H1 (cell line): ENCODE measurements around the gene HMCN1. TPM values are rescaled to one million over a fixed set of nuclear protein-coding genes. Genes with fewer than 3 reads are reported as not detected.

Experiments used
- CTCF ChIA-PET: fragments of 300-600 bp; sonication (Branson Sonifier 250); formaldehyde crosslinking; loops from one replicate; lab custom pipeline; 2021; ENCODE audit not compliant: partially characterized antibody; lab: Charles Lee
- POLR2A ChIA-PET: fragments of 300-600 bp; sonication (Branson Sonifier 250); formaldehyde crosslinking; loops from one replicate; lab custom pipeline; 2021; ENCODE audit warnings: inconsistent platforms; ENCODE audit not compliant: partially characterized antibody; lab: Charles Lee
- DNase-seq, 2 experiments: peaks; one replicate each; pipeline versions ENCODE4 v3.0.0 to v3.0.0-alpha.2; 2010 to 2022; ENCODE audit warnings: low spot score in 2 of 2, low read depth in 1 of 2, mixed read lengths in 1 of 2
- FAIRE-seq: peaks from 2 replicates; lab custom pipeline; 2011; peaks lifted over from hg19 to GRCh38; lab: Jason Lieb, UNC
- H2AFZ ChIP-seq: 2 replicates; pipeline ENCODE4 v1.8.1; 2012; ENCODE audit warnings: low read length, inconsistent platforms
- H2AK5ac ChIP-seq: 2 replicates; pipeline ENCODE4 v1.6.1; 2013; ENCODE audit warnings: low read depth, low read length
- H2BK120ac ChIP-seq: replicated peaks from 2 replicates; pipeline ENCODE3; 2013; ENCODE audit warnings: low read depth, low read length, inconsistent platforms
- H2BK12ac ChIP-seq: 2 replicates; pipeline ENCODE4 v1.6.1; 2013; ENCODE audit warnings: low read depth, low read length
- H2BK15ac ChIP-seq: 2 replicates; pipeline ENCODE4 v1.6.1; 2013; ENCODE audit warnings: low read length
- H2BK20ac ChIP-seq: 2 replicates; pipeline ENCODE4 v1.6.1; 2013; ENCODE audit warnings: low read length
- H2BK5ac ChIP-seq: 2 replicates; pipeline ENCODE4 v1.6.1; 2013; ENCODE audit warnings: low read depth, low read length
- H3K14ac ChIP-seq: 2 replicates; pipeline ENCODE4 v1.6.1; 2013; ENCODE audit warnings: inconsistent platforms; ENCODE audit not compliant: insufficient read length
- H3K18ac ChIP-seq: 2 replicates; pipeline ENCODE4 v1.6.1; 2013; ENCODE audit warnings: low read length; ENCODE audit errors: extremely low read depth
- H3K23ac ChIP-seq: 2 replicates; pipeline ENCODE4 v1.6.1; 2013; ENCODE audit warnings: inconsistent platforms; ENCODE audit not compliant: insufficient read length
- H3K23me2 ChIP-seq: 2 replicates; pipeline ENCODE4 v1.6.1; 2013; ENCODE audit warnings: low read depth, low read length
- H3K27ac ChIP-seq: 2 replicates; pipeline ENCODE4 v1.6.1; 2011; ENCODE audit warnings: low read depth, low read length, inconsistent platforms
- H3K27me3 ChIP-seq, 4 experiments: replicated peaks in 1 of 4; 1 replicate in 1 of 4; 2 replicates in 3 of 4; pipeline versions ENCODE4 v1.6.1 to v1.8.1; 2011 to 2013; ENCODE audit warnings: low read length in 3 of 4, mild to moderate bottlenecking in 3 of 4, inconsistent platforms in 2 of 4, mixed read lengths in 2 of 4, moderate library complexity in 1 of 4; ENCODE audit not compliant: control insufficient read depth in 3 of 4, insufficient read depth in 3 of 4; ENCODE audit errors: extremely low read depth in 1 of 4
- H3K36me3 ChIP-seq, 4 experiments: 2 replicates each; pipeline versions ENCODE4 v1.6.1 to v1.8.1; 2011 to 2013; ENCODE audit warnings: mild to moderate bottlenecking in 4 of 4, low read length in 3 of 4, moderate library complexity in 2 of 4, control low read depth in 1 of 4, inconsistent platforms in 1 of 4; ENCODE audit not compliant: insufficient read depth in 4 of 4, control insufficient read depth in 2 of 4
- H3K4ac ChIP-seq: replicated peaks from 2 replicates; pipeline ENCODE3; 2013; ENCODE audit warnings: low read length, low read depth, mixed read lengths, inconsistent platforms; ENCODE audit not compliant: insufficient read length
- H3K4me1 ChIP-seq, 4 experiments: replicated peaks in 1 of 4; 1 replicate in 1 of 4; 2 replicates in 3 of 4; pipeline versions ENCODE4 v1.6.1 to v1.8.1; 2011 to 2013; ENCODE audit warnings: low read length in 3 of 4, inconsistent platforms in 2 of 4, mixed read lengths in 1 of 4; ENCODE audit not compliant: insufficient read depth in 4 of 4, control insufficient read depth in 3 of 4
- H3K4me2 ChIP-seq, 2 experiments: 2 replicates each; pipeline versions ENCODE4 v1.6.1 to v1.8.1; 2011 to 2013; ENCODE audit warnings: low read depth in 2 of 2, low read length in 2 of 2, control low read depth in 1 of 2, inconsistent platforms in 1 of 2, mild to moderate bottlenecking in 1 of 2; ENCODE audit not compliant: insufficient read depth in 1 of 2
- H3K4me3 ChIP-seq, 4 experiments: fragments of 200-600, 300-600 bp in 1 of 4; sonication (generic), shearing (Covaris generic), sonication (Bioruptor Twin) in 1 of 4; 2 replicates each; pipeline versions ENCODE4 v1.5.1 to v1.8.1; 2011 to 2016; ENCODE audit warnings: low read length in 4 of 4, low read depth in 3 of 4, control low read depth in 2 of 4, inconsistent platforms in 2 of 4, mild to moderate bottlenecking in 2 of 4, mixed read lengths in 1 of 4, moderate library complexity in 1 of 4; ENCODE audit not compliant: insufficient read depth in 2 of 4; ENCODE audit errors: extremely low read depth in 1 of 4
- H3K56ac ChIP-seq: replicated peaks from 2 replicates; pipeline ENCODE3; 2013; ENCODE audit warnings: low read depth, mild to moderate bottlenecking, mixed read lengths, low read length, inconsistent platforms; ENCODE audit not compliant: insufficient read length
- H3K79me1 ChIP-seq: 2 replicates; pipeline ENCODE4 v1.6.1; 2013; ENCODE audit warnings: low read depth, low read length, control low read depth
- H3K79me2 ChIP-seq, 2 experiments: 2 replicates each; pipeline versions ENCODE4 v1.6.1 to v1.8.1; 2012 to 2013; ENCODE audit warnings: low read length in 2 of 2, mild to moderate bottlenecking in 2 of 2, inconsistent platforms in 1 of 2; ENCODE audit not compliant: insufficient read depth in 2 of 2, control insufficient read depth in 1 of 2
- H3K9ac ChIP-seq, 4 experiments: replicated peaks in 1 of 4; 1 replicate in 1 of 4; 2 replicates in 3 of 4; pipeline versions ENCODE4 v1.6.1 to v1.8.1; 2011 to 2013; ENCODE audit warnings: low read depth in 3 of 4, low read length in 3 of 4, control low read depth in 2 of 4, mild to moderate bottlenecking in 2 of 4, moderate library complexity in 2 of 4, inconsistent platforms in 1 of 4; ENCODE audit errors: extremely low read depth in 1 of 4
- H3K9me3 ChIP-seq, 2 experiments: 2 replicates each; pipeline versions ENCODE4 v1.6.1 to v1.8.1; 2012 to 2013; ENCODE audit warnings: mild to moderate bottlenecking in 2 of 2, moderate library complexity in 2 of 2, control low read depth in 1 of 2, inconsistent platforms in 1 of 2, low read depth in 1 of 2, low read length in 1 of 2, mixed read lengths in 1 of 2; ENCODE audit not compliant: insufficient read depth in 2 of 2
- H4K20me1 ChIP-seq, 2 experiments: replicated peaks in 1 of 2; 2 replicates each; pipeline versions ENCODE3 to v1.8.1; 2011 to 2013; ENCODE audit warnings: inconsistent platforms in 2 of 2, low read length in 2 of 2, mild to moderate bottlenecking in 1 of 2; ENCODE audit not compliant: insufficient read depth in 2 of 2, control insufficient read depth in 1 of 2
- H4K5ac ChIP-seq: 2 replicates; pipeline ENCODE4 v1.6.1; 2013; ENCODE audit warnings: low read length, low read depth, mixed read lengths, inconsistent platforms; ENCODE audit not compliant: insufficient read length
- H4K8ac ChIP-seq: 2 replicates; pipeline ENCODE4 v1.8.0; 2013; ENCODE audit warnings: mild to moderate bottlenecking, moderate library complexity, low read length, inconsistent platforms; ENCODE audit not compliant: insufficient read depth; ENCODE audit errors: extremely low read depth
- H4K91ac ChIP-seq: replicated peaks from 2 replicates; pipeline ENCODE3; 2013; ENCODE audit warnings: low read length, mixed read lengths, inconsistent platforms; ENCODE audit not compliant: insufficient read length
- BRCA1 ChIP-seq: IDR thresholded peaks from 2 replicates; pipeline ENCODE4 v1.6.1; 2012; ENCODE audit warnings: low read depth, low read length, improper control_type of control experiment
- CBX5 ChIP-seq: fragments of 300-800, 300-1000 bp; sonication (generic); IDR thresholded peaks from 2 replicates; pipeline ENCODE4 v1.7.1; 2016; ENCODE audit warnings: antibody characterized with exemption, low read length, low read depth
- CREB1 ChIP-seq: IDR thresholded peaks from 2 replicates; pipeline ENCODE4 v1.6.1; 2012; ENCODE audit warnings: inconsistent platforms
- GABPA ChIP-seq: IDR thresholded peaks from 2 replicates; pipeline ENCODE4 v1.6.1; 2011; ENCODE audit warnings: mild to moderate bottlenecking, low read length, moderate library complexity, borderline replicate concordance; ENCODE audit not compliant: insufficient read depth
- HDAC2 ChIP-seq, 2 experiments: fragments of 300-600 bp in 1 of 2; sonication (generic) in 1 of 2; IDR thresholded peaks; 2 replicates each; pipeline ENCODE4 v1.6.1; 2011 to 2012; ENCODE audit warnings: low read depth in 2 of 2, low read length in 2 of 2, mild to moderate bottlenecking in 2 of 2, moderate library complexity in 2 of 2, borderline replicate concordance in 1 of 2, inconsistent platforms in 1 of 2
- SP1 ChIP-seq: IDR thresholded peaks from 2 replicates; pipeline ENCODE4 v1.6.1; 2011; ENCODE audit warnings: low read depth, low read length
- SP2 ChIP-seq: IDR thresholded peaks from 2 replicates; pipeline ENCODE4 v1.6.1; 2012; ENCODE audit warnings: mild to moderate bottlenecking, low read length, inconsistent platforms
- SRF ChIP-seq: IDR thresholded peaks from 2 replicates; pipeline ENCODE4 v1.6.1; 2011; ENCODE audit warnings: mild to moderate bottlenecking, low read depth, low read length, moderate library complexity
- USF2 ChIP-seq: IDR thresholded peaks from 2 replicates; pipeline ENCODE4 v1.6.1; 2011; ENCODE audit warnings: low read length, improper control_type of control experiment
- WGBS, 2 experiments: shearing (Covaris generic) in 1 of 2; methylation state at CpG; one replicate each; pipeline versions ENCODE4 v1.1.6 to v1.1.7; 2013 to 2015; ENCODE audit warnings: low lambda C conversion rate in 2 of 2, mixed read lengths in 2 of 2, inconsistent platforms in 1 of 2, low coverage in 1 of 2, missing lambda C conversion rate in 1 of 2; ENCODE audit not compliant: insufficient replicate concordance in 2 of 2, insufficient coverage in 1 of 2, insufficient read length in 1 of 2; ENCODE audit errors: extremely low coverage in 1 of 2, missing lambda C conversion rate in 1 of 2; 5-methylcytosine and 5-hydroxymethylcytosine counted together
- polyA plus RNA-seq, 7 experiments: library from polyadenylated mRNA; depleted of rRNA in 3 of 7; stranded (reverse) in 5 of 7; unstranded in 2 of 7; fragments of >200 nt in 5 of 7; fragments of 200-250 nt in 2 of 7; gene quantifications; 1 replicate in 5 of 7; 2 replicates in 1 of 7; 4 replicates in 1 of 7; pipeline versions ENCODE4 v1.2.1 to v1.2.3, GENCODE V29; 2011 to 2013; ENCODE audit warnings: missing spikeins in 2 of 7, mixed read lengths in 2 of 7
- total RNA-seq: library from RNA; stranded (reverse); fragmentation: NEBNext Ultra II Directional; extraction: Animal tissue kit (Norgen Biotek cat#: 25700); gene quantifications from 2 replicates; pipeline ENCODE4 v1.2.1, GENCODE V29; 2021

The HMCN1 gene
- total and polyA plus RNA-seq, 2 of the 8 experiments (the other 6 are each of a cell fraction or from before 2014, with no cell fraction given): 13.8 to 14.6 TPM

DNA sequence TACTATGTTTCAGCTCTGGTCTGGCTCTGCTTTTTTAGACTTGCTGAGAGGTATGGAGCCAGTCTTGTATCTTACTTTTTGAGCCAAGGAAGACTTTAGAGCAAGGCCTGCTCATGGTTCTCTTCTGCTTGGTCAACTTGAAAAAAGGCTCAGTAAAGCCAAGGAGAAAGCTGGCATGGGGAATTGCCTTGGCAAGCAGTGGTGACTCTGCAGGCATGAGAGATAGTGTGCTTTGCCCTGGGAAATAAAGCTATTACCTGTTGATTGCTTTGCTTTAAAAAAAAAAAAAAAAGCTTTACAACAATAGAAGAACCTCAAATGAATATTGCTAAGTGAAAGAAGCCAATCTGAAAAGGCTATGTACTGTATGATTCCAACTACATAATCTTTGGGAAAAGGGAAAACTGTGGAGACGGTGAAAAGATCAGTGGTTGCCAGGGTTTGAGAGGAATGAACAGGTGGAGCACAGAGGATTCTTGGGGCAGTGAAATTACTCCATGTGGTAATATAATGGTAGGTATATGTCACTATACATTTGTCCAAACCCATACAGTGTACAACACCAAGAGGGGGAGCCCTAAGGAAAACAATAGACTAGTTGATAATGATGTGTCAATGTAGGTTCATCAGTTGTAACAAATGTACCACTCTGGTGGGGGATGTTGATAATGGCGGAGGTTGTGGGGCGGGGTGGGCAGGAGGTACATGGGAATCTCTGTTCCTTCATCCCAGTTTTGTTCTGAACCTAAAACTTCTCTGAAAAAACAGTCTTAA is 87.6 kb downstream of the HMCN1 start:
- no peaks in the 10 kb centered on the region for H3K27me3 ChIP-seq
- no peak overlapping the region for H3K27ac ChIP-seq
- no peak overlapping the region for H2BK20ac ChIP-seq
- no peaks in the 10 kb centered on the region for H3K4me1 ChIP-seq
- H3K4me3 ChIP-seq: no peak overlapping the region
- no peak overlapping the region for H3K56ac ChIP-seq
- DNase-seq (no peak), FAIRE-seq (no peak)
- H3K9me3 ChIP-seq: no peaks in the 10 kb centered on the region
- H4K8ac ChIP-seq: no peak overlapping the region
- no peaks in the 10 kb centered on the region for H3K79me1 ChIP-seq
- H2AK5ac ChIP-seq: no peak overlapping the region
- no peak overlapping the region for H3K23ac ChIP-seq
- TF ChIP-seq SP1 (no peak), GABPA (no peak), SRF (no peak), BRCA1 (no peak), USF2 (no peak), CREB1 (no peak), HDAC2 (IDR thresholded peaks at IDR 0.05; ENCODE audit: borderline replicate concordance in 1 of 2, low read depth in 2 of 2, low read length in 2 of 2) (no peak), SP2 (no peak), CBX5 (no peak)
- H3K23me2 ChIP-seq: no peaks in the 10 kb centered on the region
- no peak overlapping the region for H3K18ac ChIP-seq
- H2AFZ ChIP-seq: no peak overlapping the region
- ChIA-PET POLR2A (interaction anchor here (0.6 to 1.1 kb wide), 2 partner anchors 23 to 486 kb away, joined by 3 read pairs; no protein-coding TSS in a partner anchor), CTCF (interaction anchor here (0.6 to 1.9 kb wide), 5 partner anchors 10 to 170 kb away, joined by 3 to 11 read pairs (median 3); no protein-coding TSS in a partner anchor)
- no peak overlapping the region for H2BK120ac ChIP-seq
- no peak overlapping the region for H3K14ac ChIP-seq
- no peak overlapping the region for H2BK12ac ChIP-seq
- H4K20me1 ChIP-seq: no peaks in the 10 kb centered on the region
- H3K4me2 ChIP-seq: no peak overlapping the region
- H2BK15ac ChIP-seq: no peak overlapping the region
- no peak overlapping the region for H4K91ac ChIP-seq
- no peaks in the 10 kb centered on the region for H3K36me3 ChIP-seq
- H2BK5ac ChIP-seq: no peak overlapping the region
- no peak overlapping the region for H4K5ac ChIP-seq
- H3K9ac ChIP-seq: no peak overlapping the region
- H3K79me2 ChIP-seq: no peaks in the 10 kb centered on the region
- 79% methylated on average over 3 of the region's 3 CpGs; no CpG with 5 or more reads in 1 of the 2 experiments for WGBS, 2 experiments
- no peak overlapping the region for H3K4ac ChIP-seq
